Fibroblast of villous mesenchyme (primary cell): ENCODE data around the gene CHD2. TPM values are rescaled to one million over a fixed set of nuclear protein-coding genes. Genes with fewer than 3 reads are reported as not detected.
A peak's percentile ranks its signal among the peaks of the same experiment; 100 is the strongest.

Source experiments
- DNase-seq: peaks from one replicate; pipeline ENCODE4 v3.0.0-alpha.2; 2010; ENCODE audit warnings: low read depth
- H3K4me3 ChIP-seq: 2 replicates; pipeline ENCODE4 v1.5.1; 2011; ENCODE audit warnings: low read depth, mild to moderate bottlenecking, low read length
- CTCF ChIP-seq: IDR thresholded peaks from 2 replicates; pipeline ENCODE4 v1.5.1; 2012; ENCODE audit warnings: low read depth, mild to moderate bottlenecking, low read length; ENCODE audit not compliant: insufficient read depth
- total RNA-seq: library from RNA; depleted of rRNA; stranded (reverse); fragments of >200 nt; gene quantifications from 2 replicates; pipeline ENCODE4 v1.2.3, GENCODE V29; 2012

The CHD2 gene
- total RNA-seq, 1 donor, result 102 TPM

GRCh38 chr15:92901072-92901761 is 1.1 kb downstream of the CHD2 start:
- no peak for TF ChIP-seq CTCF

GRCh38 chr15:92901995-92902394 is 1.9 kb downstream of the CHD2 start:
- TF ChIP-seq CTCF, result no peak
- H3K4me3 ChIP-seq, result peak overlapping the region; percentile 68
- peak; percentile 73 for DNase-seq

More at GRCh38 chr15:92901072-92901761, 1.1 kb downstream of the CHD2 start:
- peak overlapping the region; percentile 68 for H3K4me3 ChIP-seq
- DNase-seq, result no peak

- peak overlapping the region; percentile 68 for H3K4me3 ChIP-seq
- TF ChIP-seq CTCF, result no peak
- DNase-seq, result no peak
Measured at GRCh38 chr15:92902737-92903593, 2.8 kb downstream of the CHD2 start.

GRCh38 chr15:92903631-92903965 is 3.5 kb downstream of the CHD2 start:
- no peak for DNase-seq
- peak overlapping the region; percentile 68 for H3K4me3 ChIP-seq
- TF ChIP-seq CTCF, result no peak

GRCh38 chr15:92903966-92904721 is 4.0 kb downstream of the CHD2 start:
- TF ChIP-seq CTCF, result no peak
- H3K4me3 ChIP-seq, result peak overlapping the region; percentile 68

GRCh38 chr15:92904722-92905571 is 4.8 kb downstream of the CHD2 start:
- no peak for TF ChIP-seq CTCF
- H3K4me3 ChIP-seq, result peak overlapping the region; percentile 61
- no peak for DNase-seq

More at GRCh38 chr15:92903966-92904721, 4.0 kb downstream of the CHD2 start:
- peak; percentile 99 for DNase-seq
